H1 (cell line): ENCODE data around the gene SERPINE3. TPM values are rescaled to one million over a fixed set of nuclear protein-coding genes. Genes with fewer than 3 reads are reported as not detected.

Source experiments
- BRCA1 ChIP-seq: IDR thresholded peaks from 2 replicates; pipeline ENCODE4 v1.6.1; 2012; ENCODE audit warnings: low read depth, low read length, improper control_type of control experiment
- CHD2 ChIP-seq: IDR thresholded peaks from 2 replicates; pipeline ENCODE4 v1.6.1; 2012; ENCODE audit warnings: low read length, improper control_type of control experiment
- EP300 ChIP-seq, 2 experiments: IDR thresholded peaks; 1 replicate in 1 of 2; 2 replicates in 1 of 2; pipeline ENCODE4 v1.6.1; 2011 to 2012; ENCODE audit warnings: low read depth in 2 of 2, low read length in 2 of 2, mild to moderate bottlenecking in 2 of 2, borderline replicate concordance in 1 of 2, inconsistent platforms in 1 of 2, moderate library complexity in 1 of 2
- POLR2A ChIP-seq, 2 experiments: IDR thresholded peaks; 1 replicate in 1 of 2; 2 replicates in 1 of 2; pipeline ENCODE4 v1.6.1; 2011; ENCODE audit warnings: low read depth in 2 of 2, low read length in 2 of 2, mild to moderate bottlenecking in 2 of 2; ENCODE audit errors: control extremely low read depth in 1 of 2
- POLR2AphosphoS5 ChIP-seq: IDR thresholded peaks from 2 replicates; pipeline ENCODE4 v1.6.1; 2011; ENCODE audit warnings: low read depth, low read length
- SP4 ChIP-seq: IDR thresholded peaks from 2 replicates; pipeline ENCODE4 v1.6.1; 2012; ENCODE audit warnings: low read length, inconsistent platforms
- SUZ12 ChIP-seq: fragments of 200-600 bp; sonication (generic); IDR thresholded peaks from 2 replicates; pipeline ENCODE4 v1.6.1; 2012; ENCODE audit warnings: mild to moderate bottlenecking, inconsistent platforms, low read length, moderate library complexity, mixed read lengths
- polyA plus RNA-seq, 7 experiments: library from polyadenylated mRNA; depleted of rRNA in 3 of 7; stranded (reverse) in 5 of 7; unstranded in 2 of 7; fragments of >200 nt in 5 of 7; fragments of 200-250 nt in 2 of 7; gene quantifications; 1 replicate in 5 of 7; 2 replicates in 1 of 7; 4 replicates in 1 of 7; pipeline versions ENCODE4 v1.2.1 to v1.2.3, GENCODE V29; 2011 to 2013; ENCODE audit warnings: missing spikeins in 2 of 7, mixed read lengths in 2 of 7
- total RNA-seq: library from RNA; stranded (reverse); fragmentation: NEBNext Ultra II Directional; extraction: Animal tissue kit (Norgen Biotek cat#: 25700); gene quantifications from 2 replicates; pipeline ENCODE4 v1.2.1, GENCODE V29; 2021
- TF ChIP-seq, protein P1 (sequence below), 3 experiments: IDR thresholded peaks; 1 replicate in 2 of 3; 2 replicates in 1 of 3; pipeline versions ENCODE4 v1.5.1 to v1.6.1; 2011; ENCODE audit warnings: low read length in 3 of 3, mild to moderate bottlenecking in 3 of 3, inconsistent platforms in 2 of 3, low read depth in 1 of 3, moderate library complexity in 1 of 3; ENCODE audit not compliant: insufficient read depth in 1 of 3; ENCODE audit errors: control extremely low read depth in 1 of 3
- TF ChIP-seq, protein P2 (sequence below): IDR thresholded peaks from 2 replicates; pipeline ENCODE4 v1.6.1; 2012; ENCODE audit warnings: inconsistent platforms

SERPINE3 gene
- total and polyA plus RNA-seq, 2 of the 8 experiments (the other 6 are each of a cell fraction or from before 2014, with no cell fraction given) = 0.34 to 1.0 TPM

DNA sequence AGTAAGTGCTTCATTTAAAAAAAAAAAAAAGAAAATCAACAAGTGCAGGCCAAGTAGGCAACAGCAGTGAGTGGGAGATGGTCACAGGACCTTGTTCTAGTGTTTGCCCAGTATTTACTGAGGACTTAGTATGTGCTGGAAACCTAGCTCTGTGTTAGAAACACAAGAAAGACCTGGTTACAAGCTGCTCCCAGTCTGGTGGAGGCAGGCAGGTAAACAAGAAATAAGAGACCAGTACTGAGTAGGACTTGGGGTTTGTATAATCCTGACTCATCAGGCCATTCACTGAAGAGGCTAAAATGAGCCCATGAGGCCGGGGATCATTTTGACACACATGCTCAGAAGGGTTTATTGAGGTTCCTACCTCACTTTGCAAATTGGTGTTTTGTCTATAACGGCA, 21.5 kb upstream of the SERPINE3 start (continued):
- TF ChIP-seq, protein P1, sequence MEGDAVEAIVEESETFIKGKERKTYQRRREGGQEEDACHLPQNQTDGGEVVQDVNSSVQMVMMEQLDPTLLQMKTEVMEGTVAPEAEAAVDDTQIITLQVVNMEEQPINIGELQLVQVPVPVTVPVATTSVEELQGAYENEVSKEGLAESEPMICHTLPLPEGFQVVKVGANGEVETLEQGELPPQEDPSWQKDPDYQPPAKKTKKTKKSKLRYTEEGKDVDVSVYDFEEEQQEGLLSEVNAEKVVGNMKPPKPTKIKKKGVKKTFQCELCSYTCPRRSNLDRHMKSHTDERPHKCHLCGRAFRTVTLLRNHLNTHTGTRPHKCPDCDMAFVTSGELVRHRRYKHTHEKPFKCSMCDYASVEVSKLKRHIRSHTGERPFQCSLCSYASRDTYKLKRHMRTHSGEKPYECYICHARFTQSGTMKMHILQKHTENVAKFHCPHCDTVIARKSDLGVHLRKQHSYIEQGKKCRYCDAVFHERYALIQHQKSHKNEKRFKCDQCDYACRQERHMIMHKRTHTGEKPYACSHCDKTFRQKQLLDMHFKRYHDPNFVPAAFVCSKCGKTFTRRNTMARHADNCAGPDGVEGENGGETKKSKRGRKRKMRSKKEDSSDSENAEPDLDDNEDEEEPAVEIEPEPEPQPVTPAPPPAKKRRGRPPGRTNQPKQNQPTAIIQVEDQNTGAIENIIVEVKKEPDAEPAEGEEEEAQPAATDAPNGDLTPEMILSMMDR (IDR thresholded peaks at IDR 0.05; ENCODE audit: control extremely low read depth in 1 of 3, insufficient read depth in 1 of 3, low read depth in 1 of 3, low read length in 3 of 3) = no peak
- TF ChIP-seq, protein P2, sequence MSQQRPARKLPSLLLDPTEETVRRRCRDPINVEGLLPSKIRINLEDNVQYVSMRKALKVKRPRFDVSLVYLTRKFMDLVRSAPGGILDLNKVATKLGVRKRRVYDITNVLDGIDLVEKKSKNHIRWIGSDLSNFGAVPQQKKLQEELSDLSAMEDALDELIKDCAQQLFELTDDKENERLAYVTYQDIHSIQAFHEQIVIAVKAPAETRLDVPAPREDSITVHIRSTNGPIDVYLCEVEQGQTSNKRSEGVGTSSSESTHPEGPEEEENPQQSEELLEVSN = no peak
- TF ChIP-seq POLR2AphosphoS5 (no peak), CHD2 (no peak), SUZ12 (no peak), EP300 (IDR thresholded peaks at IDR 0.05; ENCODE audit: borderline replicate concordance in 1 of 2, low read depth in 2 of 2, low read length in 2 of 2) (no peak), SP4 (no peak), BRCA1 (no peak), POLR2A (IDR thresholded peaks at IDR 0.05; ENCODE audit: control extremely low read depth in 1 of 2, low read depth in 2 of 2, low read length in 2 of 2) (no peak)
